ENCODE results near the gene EYS. TPM values are rescaled to one million over a fixed set of nuclear protein-coding genes. Genes with fewer than 3 reads are reported as not detected.

EYS gene
- total RNA-seq, 1 donor from 2014 or later = not detected

DNA sequence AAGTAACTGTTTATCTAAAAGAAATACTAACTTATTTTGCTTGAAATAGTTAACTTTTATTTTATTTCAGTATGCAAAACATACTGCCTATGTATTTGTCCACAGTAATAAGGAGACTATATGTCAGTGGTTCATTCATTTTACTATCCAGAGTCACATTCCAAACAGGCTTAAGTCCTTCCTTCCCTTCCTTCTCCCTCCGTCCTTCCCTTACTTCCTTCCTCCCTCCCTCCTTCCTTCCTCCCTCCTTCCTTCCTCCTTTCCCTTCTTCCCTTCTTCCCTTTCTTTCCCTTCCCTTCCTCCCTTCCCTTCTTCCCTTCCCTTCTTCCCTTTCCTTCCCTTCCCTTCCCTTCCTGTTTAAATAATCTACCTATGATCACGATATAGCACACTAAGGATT, 899.2 kb downstream of the EYS start:
- no peak for ATAC-seq
- DNase-seq = no peak
- intact Hi-C loops (cut with micrococcal nuclease) = no loop called here

DNA sequence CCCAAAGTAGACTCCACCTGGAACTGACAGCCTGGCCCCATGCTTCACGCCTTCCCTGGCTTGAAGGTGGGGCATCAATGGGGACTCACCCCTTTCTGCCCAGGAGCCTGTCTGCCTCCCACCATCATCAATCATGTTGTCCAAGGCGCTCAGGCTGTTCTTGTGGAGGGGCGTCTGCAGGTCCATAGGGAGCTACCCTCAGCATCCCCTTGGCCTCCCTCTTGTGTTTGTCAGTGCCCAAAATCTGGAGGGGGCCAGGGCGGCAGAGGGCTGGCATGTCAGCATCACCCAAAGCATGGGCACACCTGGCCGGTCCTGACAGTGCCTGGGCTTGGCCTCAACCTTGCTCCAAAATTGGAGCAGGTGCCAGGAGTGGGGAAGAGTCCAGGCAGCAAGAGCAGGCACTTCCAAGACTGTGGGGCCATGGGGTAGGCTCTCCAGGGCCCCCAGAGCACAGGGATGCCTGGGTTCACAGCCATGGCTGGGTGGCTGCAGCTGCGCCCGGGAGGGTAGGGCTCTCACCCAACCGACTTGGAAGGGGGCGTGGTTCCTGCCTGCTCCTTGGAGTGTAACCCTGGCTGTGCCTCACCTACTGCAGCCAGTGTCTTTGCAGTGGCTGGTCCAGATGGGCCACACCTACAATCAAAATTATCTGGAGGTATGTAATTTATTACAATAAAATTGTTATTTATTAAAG, 903.4 kb downstream of the EYS start:
- ATAC-seq (no peak), DNase-seq (no peak)
- intact Hi-C loops (cut with micrococcal nuclease) = no loop called here

DNA sequence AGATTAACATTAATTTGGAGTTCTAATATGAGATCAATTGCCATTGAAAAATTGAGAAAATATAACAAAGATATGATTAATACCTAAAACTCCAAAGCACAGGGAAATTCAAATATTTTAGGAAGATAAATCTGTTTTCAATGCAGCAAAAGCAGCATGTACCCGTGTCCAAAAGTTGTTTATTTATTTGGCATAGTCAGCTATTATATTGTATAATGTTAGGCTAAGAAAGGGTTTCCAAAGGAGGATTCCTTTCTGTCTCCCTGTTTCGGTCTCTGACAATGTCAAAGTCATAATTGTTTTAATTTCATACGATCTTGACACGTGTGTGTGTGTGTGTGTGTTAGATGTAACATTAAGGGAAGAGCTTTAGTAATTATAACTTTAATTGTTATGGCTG, 914.5 kb downstream of the EYS start:
- ATAC-seq = no peak
- DNase-seq = no peak
- intact Hi-C loops (cut with micrococcal nuclease) = no loop called here

DNA sequence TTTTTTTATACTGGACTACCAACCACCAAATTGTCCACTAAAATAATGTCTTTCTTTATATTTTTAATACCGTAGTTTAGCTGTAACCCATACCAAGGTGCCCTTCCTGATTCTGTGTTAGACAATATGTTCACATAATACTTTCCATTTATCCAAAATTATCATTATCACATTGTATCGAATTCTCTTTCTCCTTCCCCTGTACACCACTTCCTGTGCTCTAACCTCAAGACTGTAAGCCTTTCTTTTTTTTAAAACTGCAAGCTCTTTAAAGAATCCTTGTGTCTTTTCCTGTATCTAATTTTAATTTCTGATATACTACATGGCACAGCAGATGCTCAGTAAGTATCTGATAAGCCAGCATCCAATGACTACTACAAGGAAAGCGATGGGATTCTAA, 917.5 kb downstream of the EYS start:
- no peak for DNase-seq
- ATAC-seq = no peak
- intact Hi-C loops (cut with micrococcal nuclease) = no loop called here

DNA sequence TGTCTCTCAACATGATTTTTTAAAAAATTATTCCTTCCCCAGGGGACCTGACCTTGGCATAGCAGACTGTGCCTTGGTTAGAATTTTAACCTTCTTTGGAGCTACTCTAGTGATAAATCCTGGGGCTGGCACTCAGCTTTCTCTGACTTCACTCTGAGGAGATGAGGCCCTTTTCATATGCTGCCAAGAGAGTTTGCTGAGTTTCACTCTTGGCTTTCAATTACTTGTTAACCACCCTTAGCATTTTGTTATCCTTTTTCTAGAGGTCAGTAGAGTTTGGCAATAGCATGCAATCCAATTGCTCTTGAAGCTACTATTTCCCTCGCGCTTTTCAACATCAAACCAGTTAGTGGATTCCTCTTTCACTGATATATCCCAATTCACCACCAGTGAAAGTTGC, 920.3 kb downstream of the EYS start:
- ATAC-seq = no peak
- intact Hi-C loops (cut with micrococcal nuclease) = no loop called here
- no peak for DNase-seq

DNA sequence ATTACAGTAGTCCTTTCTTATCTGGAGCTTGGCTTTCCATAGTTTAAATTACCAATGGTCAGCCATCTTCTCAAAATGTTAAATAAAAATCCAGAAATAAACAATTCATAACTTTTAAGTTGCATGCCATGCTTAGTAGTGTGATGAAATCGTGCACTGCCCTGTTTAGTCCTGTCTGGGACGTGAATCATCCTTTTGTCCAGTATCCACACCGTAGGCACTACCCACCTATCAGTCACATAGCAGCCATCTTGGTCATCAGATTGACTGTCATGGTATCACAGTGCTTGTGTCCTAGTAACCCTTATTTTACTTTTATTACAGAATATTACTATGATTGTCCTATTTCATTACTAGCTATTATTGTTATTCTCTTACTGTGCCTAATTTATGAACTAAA, 924.1 kb downstream of the EYS start:
- DNase-seq (no peak), ATAC-seq (no peak)
- intact Hi-C loops (cut with micrococcal nuclease) = no loop called here

DNA sequence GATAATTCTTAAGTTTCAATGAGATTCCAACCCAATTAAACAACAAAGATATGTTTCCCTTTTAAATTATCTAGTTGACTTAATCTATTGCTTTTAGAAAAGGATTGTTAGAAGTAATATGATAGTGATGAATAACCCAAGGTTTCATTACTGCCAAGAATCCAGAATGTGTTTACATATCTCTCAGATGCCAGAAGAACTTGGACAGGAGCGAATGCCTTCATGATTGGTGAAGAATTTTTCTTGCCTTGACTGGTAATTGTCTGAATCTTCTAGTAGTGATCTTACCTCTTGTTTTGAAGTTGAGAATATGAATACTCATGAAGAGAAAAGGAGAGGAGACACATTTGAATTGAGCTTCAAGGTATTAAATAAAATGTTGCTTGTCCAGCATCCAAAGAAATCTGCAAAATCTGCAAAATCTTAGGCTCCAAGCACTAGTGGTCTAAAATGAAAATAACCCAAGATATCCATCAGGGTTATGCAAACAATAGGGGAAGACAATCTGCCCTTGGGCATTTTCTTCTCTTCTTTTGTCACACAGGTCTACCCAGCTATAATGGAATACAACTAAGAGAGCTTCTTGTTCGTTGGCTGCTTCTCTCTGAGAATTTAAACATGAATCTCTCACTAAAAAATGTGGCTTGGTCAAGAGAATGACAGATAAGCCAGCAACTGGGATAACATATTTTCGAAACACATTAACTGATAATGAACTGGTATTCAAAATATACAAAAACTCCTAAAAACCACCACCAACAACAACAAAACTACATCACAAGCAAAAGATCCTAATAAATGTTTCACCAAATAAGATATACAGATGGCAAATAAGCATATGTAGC, 928.9 kb downstream of the EYS start:
- ATAC-seq (no peak), DNase-seq (no peak)
- intact Hi-C loops (cut with micrococcal nuclease) = no loop called here

DNA sequence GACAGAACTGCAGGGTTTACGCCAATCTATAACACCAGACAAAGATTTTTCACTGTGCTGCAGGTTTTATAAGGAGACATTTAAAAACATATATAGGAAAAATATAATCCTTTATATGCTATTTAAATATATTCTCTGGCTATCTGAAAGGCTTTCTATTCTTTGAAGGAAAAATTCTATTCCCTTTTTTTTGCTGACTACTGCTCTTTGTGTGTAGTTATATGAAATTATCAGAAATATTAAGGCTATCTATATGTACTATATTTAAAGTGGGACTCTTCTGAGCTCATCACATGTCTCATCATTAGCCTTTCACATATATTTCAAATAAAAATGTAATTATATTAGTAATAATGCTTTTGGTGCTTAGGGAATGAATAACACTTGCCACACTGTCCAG, 930.7 kb downstream of the EYS start:
- DNase-seq (no peak), ATAC-seq (no peak)
- intact Hi-C loops (cut with micrococcal nuclease) = no loop called here

DNA sequence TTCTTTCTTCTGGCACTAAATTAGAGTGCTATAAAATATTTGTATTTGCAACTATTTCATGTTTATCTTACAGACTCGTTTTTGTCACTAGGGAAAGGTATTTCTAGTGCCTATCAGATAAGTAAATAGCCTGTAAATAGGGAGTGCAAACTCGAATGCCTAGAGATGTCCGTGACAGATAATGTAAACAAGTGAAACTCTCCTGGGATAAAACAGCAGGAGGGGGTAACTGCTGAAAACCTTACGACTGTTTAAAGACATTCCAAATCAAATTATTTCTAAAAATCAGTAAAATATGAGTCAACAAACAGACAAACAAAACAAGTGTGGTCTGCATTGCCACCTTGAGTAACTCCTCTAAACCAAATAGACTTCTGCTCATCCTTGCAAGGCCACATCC, 932.1 kb downstream of the EYS start:
- intact Hi-C loops (cut with micrococcal nuclease) = no loop called here
- no peak for ATAC-seq
- DNase-seq = no peak

DNA sequence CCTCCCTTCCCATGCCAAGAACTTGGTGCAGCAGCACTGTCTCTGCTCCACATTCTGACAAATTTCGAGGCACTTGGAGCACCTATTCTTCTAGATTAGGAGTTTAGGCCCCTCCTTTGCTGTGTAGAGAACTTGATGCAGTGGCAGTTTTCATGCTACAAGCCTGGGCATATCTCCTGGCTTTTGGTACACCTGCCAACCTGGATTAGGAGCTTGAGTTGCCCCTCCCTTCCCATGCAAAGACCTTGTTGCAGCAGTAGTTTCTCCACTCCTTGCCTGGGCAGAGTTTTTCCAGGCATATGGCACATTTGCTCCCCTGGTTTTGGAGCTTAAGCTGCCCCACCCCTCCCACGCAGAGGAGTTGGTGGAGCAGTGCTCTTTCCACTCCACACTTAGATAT, 956.1 kb downstream of the EYS start:
- DNase-seq (no peak), ATAC-seq (no peak)
- intact Hi-C loops (cut with micrococcal nuclease) = no loop called here

DNA sequence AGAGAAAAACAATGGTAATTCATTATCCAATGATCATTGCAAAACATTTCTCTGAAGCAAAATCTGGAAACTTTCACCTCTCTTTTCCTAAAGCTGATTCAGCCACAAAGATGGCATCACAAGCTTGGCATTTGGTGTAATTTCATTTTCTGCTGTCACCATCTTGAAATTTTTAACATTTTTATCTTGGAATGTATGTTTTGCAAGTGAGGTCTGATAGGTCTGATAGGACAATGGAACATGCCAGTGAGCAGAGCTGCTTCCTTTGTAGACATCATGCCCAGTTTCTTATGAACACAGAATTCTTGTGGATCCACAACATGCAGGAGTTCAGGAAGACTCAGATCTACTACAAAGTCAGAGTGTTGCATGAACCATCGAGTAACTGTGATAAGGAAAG, 969.6 kb downstream of the EYS start:
- DNase-seq (no peak), ATAC-seq (no peak)
- intact Hi-C loops (cut with micrococcal nuclease) = no loop called here

DNA sequence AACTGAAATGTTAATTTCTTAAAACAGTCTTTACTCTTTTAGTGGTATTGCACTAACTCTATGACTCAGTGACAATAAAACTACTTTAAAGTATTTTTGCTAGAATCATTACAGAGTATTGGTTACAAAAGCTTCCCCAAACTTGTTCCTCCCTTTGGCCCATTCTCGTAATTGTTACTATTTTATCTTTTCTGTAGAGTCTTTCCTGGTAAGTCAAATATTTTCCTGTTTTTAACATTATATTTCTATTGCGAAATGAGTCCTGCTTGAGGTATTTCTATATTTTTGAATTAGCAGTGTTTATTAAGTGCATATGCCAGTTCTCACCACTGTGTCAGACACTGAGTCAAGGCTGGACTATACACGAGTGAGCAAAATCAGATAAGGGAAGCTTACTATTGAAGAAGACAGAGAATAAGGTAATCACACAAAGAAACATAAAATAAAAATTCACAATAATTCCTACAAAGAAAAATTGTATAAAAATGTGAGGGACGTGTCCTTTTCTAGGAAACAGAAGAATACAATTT, 970.5 kb downstream of the EYS start:
- intact Hi-C loops (cut with micrococcal nuclease) = no loop called here
- no peak for ATAC-seq
- no peak for DNase-seq

DNA sequence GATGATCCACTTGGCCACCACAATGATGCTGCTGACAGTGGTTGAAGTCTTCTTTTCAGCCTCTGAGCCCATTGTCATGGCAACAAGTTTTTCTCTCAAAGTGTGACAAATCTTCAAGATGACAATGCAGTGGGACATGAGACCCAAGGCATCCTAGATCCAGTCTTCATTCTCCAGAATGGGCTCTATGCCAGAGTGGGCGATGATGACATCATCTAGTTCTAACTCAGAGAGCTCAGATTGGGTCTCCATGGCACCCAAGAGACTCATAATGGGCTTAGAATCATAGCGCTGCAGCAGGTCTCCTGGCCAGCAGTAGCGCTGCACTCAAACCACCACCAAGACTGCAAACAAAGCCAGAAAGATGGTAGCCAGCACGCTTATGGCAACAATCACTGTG, 973.6 kb downstream of the EYS start:
- intact Hi-C loops (cut with micrococcal nuclease) = no loop called here
- DNase-seq = no peak
- no peak for ATAC-seq

DNA sequence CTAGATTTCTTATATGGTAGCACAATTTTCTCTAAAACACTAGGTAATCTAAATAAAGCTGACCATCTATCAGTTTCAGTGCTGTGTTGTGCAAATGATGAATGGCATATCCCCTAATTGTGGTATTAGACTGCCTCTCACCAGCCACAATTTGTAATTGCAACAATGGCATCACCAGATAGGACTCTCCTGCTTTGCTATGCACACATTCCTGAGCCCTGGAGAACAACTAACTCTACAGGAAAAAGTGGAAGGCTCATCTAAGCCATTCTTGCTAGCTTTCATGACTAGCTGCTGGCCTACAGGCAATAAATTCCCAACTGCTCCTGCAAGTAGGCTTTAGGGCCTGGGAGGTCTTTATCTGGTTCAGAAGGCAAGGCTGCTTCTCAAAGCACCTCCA, 974.1 kb downstream of the EYS start:
- intact Hi-C loops (cut with micrococcal nuclease) = no loop called here
- no peak for ATAC-seq
- no peak for DNase-seq

DNA sequence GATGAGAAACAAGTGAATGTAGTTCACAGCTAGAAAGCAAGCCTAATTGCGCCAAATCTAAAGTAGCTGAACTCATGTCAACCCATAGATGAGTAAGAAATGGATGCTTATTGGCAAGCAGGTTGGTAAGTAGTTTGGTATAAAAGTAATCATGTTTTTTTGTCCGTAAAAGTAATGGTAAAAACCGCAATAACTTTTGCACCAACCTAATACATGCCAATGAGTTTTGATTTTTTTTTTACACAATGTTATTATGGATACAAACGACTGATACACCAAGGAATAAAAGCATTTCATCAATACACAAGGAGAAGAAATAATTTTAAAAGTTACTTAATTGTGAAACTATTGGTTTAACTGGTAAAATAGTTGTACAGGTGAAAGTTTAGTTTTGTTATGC, 977.5 kb downstream of the EYS start:
- DNase-seq (no peak), ATAC-seq (no peak)
- intact Hi-C loops (cut with micrococcal nuclease) = no loop called here

DNA sequence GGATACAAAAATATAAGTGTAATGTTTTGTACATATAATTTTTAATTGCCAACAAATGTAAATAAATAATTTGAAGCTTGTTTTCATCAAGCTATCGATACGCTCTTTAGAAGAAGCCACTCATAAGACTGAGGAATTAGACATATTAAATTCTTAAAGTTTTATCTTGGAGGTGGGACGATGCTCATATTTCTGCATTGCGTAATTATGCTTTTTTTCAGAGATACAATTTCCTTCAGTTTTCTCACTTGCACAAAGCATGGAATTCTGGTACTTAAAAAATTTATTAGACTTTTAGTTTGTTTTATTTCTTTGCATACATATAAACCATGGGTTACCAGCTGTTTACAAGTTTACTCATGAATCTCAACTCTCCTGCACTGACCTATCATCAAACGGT, 980.0 kb downstream of the EYS start:
- DNase-seq (no peak), ATAC-seq (no peak)
- intact Hi-C loops (cut with micrococcal nuclease) = no loop called here

DNA sequence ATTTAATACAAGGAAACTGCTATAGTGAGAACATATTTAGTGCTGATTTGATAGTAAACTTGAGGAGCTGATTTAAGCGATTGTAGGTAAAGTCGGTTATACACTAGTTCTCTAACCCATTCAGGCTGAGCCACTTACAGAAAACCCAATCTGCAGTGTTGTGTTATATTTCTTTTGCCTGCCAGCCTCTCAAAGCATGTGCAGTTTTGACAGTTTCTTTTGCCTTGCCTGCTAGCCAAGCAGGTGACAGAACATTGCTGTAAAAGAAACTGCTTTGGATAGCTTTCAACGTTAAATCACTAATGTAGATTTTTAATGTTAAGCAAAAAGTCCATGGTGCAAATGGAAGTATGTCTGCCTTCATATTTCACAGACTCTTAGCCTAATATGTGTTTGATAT, 982.9 kb downstream of the EYS start:
- ATAC-seq = no peak
- intact Hi-C loops (cut with micrococcal nuclease) = no loop called here

DNA sequence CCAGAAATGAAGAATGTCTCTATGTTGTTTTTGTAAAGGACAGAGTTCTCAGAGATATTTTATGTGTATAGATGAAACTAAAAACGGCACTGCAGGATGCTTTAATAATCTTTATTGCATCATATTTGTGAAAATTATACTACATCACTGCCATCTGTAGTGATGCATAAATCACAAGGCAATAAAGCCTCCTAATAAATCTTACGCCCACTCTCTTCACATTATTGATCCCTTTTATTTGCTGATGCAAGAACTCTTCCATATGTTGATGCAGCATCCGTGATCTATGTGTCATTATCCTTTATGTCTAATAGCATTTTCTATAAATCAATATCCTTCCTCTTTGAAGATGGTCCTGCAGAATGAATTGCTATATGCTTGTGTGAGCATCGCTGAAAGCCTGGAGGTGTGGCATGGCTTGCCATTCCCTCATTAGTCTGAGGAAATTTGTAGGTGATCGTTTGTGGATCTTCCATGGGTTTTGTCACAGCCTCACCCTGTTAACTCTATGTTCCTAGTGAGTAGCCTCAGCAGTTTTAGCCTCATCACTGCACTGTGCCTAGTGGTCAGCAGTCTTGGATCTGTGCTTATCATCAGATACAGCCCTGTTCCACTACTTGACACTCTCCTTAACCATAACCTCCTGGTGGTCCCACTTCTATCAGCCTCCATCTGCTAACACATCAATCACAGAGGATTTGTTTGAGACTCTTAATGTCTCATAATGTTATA, 983.5 kb downstream of the EYS start:
- ATAC-seq (no peak), DNase-seq (no peak)
- intact Hi-C loops (cut with micrococcal nuclease) = no loop called here

More for the DNA sequence above, 982.9 kb downstream of the EYS start:
- no peak for DNase-seq

DNA sequence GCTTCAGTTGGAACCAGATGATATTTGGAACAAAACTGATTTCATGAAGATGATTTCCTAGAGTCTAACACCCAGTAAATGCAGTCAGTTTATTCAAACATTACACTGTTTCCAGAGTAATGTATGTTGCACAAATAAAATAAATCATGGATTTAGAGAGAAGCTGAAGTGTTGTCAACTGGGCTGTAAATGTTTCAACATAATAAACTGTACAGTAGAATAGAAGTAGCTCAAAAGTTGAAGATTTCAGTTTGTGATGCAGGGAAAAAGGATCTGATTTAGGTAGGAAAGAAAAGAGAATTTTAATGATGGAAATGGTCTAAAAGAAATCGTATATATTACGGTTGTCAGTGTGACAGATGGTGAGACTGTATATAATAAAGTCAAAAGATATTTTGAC, 985.2 kb downstream of the EYS start:
- intact Hi-C loops (cut with micrococcal nuclease) = no loop called here
- DNase-seq (no peak), ATAC-seq (no peak)

DNA sequence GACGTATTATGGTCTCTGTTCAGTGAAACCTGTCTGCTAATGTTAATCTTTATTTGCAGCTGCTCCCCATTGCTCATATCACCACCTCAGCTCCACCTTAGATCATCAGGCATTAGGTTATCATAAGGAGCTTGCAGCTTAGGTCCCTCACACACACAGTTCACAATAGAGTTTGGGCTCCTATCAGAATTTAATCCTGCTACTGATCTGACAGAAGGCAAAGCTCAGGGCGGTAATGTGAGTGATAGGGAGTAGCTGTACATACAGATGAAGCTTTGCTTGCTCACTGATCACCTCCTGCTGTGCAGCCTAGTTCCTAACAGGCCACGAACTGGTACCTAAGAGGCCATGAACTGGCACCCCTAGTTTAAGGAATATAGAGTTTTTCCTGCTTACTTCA, 989.7 kb downstream of the EYS start:
- intact Hi-C loops (cut with micrococcal nuclease) = no loop called here
- ATAC-seq (no peak), DNase-seq (no peak)
